MG63 (cell line): ENCODE measurements around the gene KRTAP10-4. TPM values are rescaled to one million over a fixed set of nuclear protein-coding genes. Genes with fewer than 3 reads are reported as not detected.
"Not testable (repeated sequence)": the region's sequence is repeated elsewhere in the genome, so short reads cannot be mapped to it uniquely, and the experiment has no call there.

Experiments used
- DNase-seq: peaks from one replicate; pipeline ENCODE4 v3.0.0-alpha.2; 2020
- H3K27me3 ChIP-seq: fragments of 250-450 bp; sonication (Bioruptor Pico); 2 replicates; pipeline ENCODE4 v1.5.1; 2020; ENCODE audit warnings: mild to moderate bottlenecking, moderate library complexity
- H3K36me3 ChIP-seq: fragments of 250-450 bp; sonication (Bioruptor Pico); 2 replicates; pipeline ENCODE4 v1.5.1; 2020; ENCODE audit warnings: mild to moderate bottlenecking, moderate library complexity
- H3K4me3 ChIP-seq: fragments of 250-450 bp; sonication (Bioruptor Pico); 2 replicates; pipeline ENCODE4 v1.5.1; 2020; ENCODE audit warnings: mild to moderate bottlenecking, moderate library complexity
- H3K9me3 ChIP-seq: fragments of 250-450 bp; sonication (Bioruptor Pico); 2 replicates; pipeline ENCODE4 v1.5.1; 2020; ENCODE audit warnings: mild to moderate bottlenecking, moderate library complexity
- total RNA-seq: library from RNA; depleted of rRNA; stranded (reverse); fragments of >200 nt; shearing (Covaris generic); gene quantifications from 2 replicates; pipeline ENCODE4 v1.2.3, GENCODE V29; 2014; ENCODE audit warnings: low replicate concordance

KRTAP10-4 gene
- total RNA-seq, 1 experiment from 2014 or later = not detected

DNA sequence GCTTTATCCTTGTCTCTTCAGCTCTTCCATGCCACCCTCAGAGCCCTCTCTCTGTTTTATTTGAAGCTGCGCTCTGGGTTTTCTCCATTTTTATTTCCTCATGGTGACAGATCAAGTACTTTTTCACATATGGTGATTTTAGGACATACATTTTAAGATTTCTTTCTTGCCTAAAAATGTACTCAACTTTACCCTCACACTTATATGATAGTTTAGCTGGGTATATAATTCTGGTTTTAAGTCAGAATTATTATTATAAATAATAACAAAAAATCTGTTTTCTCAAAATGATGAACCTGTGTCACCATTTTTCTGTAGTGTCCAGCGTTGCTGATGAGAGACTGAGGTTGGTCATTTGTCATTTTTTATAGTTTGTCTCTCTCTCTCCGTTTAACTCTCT is 7.6 kb downstream of the KRTAP10-4 start:
- Histone ChIP-seq H3K4me3 (no peak overlapping the region), H3K9me3 (peaks cover 28% of the 10 kb centered on the region), H3K27me3 (peaks cover 25% of the 10 kb centered on the region), H3K36me3 (no peaks in the 10 kb centered on the region)
- no peak for DNase-seq

DNA sequence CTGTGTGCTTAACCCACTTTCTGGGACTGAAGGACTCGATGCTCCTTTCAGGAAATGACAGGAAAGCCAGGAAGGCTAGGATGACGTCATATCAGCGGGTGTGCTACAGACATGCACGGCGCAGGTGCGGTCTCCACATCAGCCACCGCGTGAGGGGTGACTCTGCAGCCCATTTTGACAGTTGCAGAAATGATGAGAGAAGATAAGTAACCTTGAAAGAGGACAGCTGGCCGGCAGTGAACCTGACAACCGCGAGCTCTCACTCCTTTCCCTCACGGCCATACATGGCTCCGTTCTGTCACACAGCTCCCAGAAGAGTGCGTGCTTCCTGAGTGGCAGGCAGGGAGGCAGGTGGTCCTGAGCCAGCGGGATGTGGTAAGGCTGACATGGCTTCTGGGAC is 8.5 kb downstream of the KRTAP10-4 start:
- Histone ChIP-seq H3K9me3 (peaks cover 24% of the 10 kb centered on the region), H3K4me3 (no peak overlapping the region), H3K36me3 (no peaks in the 10 kb centered on the region), H3K27me3 (peaks cover 28% of the 10 kb centered on the region)
- no peak for DNase-seq

DNA sequence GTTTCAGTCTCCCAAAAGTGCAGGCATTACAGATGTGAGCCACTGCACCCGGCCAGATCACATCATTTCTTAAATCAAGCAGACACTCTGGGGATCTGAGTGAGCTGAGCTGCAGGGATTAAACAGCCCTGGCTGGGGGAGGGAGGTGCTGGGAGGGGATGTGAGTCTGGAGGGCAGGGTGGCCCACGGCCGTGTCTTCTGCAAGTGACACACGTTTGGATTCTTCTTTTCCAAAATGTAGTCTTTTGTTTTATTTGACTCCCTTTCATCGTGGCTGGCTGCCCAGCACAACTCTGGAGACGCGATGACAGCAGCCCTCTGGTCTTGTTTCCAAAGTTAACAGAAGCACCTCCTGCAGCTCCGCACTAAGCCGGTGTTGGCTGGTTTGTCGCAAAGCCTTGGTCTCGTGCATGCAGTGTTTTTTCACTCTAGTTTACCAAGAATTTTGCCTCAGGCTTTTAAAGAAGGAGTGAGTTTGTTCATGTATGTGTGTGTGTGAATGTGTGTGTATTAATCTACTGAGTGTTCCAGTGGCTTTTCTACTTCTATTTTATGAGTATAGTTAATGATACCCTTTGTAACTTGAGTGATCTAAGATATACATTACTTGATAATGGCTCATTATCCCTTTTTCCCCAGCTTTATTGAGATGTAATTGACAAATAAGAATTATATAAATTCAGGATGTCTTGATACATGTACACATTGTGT is 9.7 kb downstream of the KRTAP10-4 start:
- Histone ChIP-seq H3K36me3 (no peaks in the 10 kb centered on the region), H3K27me3 (peaks cover 28% of the 10 kb centered on the region), H3K9me3 (peaks cover 17% of the 10 kb centered on the region), H3K4me3 (no peak overlapping the region)
- DNase-seq = peak; percentile 74

DNA sequence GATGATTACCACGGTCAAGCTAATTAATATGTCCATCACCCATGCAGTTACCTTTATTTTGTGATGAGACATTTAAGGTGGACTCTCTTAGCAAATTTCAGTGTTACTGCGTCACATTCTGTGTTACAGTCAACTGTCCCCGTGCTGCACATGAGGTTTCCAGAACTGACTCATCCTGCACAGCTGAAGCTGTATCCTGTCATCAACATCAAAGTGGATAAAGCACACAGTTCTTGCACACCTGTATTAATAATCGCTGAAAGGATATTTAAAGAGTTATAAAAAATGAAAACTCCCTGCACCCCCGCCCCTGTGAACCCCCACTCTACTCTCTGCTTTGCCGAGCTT is 10.2 kb downstream of the KRTAP10-4 start:
- Histone ChIP-seq H3K27me3 (peaks cover 28% of the 10 kb centered on the region), H3K4me3 (no peak overlapping the region), H3K9me3 (peaks cover 15% of the 10 kb centered on the region), H3K36me3 (no peaks in the 10 kb centered on the region)
- no peak for DNase-seq

DNA sequence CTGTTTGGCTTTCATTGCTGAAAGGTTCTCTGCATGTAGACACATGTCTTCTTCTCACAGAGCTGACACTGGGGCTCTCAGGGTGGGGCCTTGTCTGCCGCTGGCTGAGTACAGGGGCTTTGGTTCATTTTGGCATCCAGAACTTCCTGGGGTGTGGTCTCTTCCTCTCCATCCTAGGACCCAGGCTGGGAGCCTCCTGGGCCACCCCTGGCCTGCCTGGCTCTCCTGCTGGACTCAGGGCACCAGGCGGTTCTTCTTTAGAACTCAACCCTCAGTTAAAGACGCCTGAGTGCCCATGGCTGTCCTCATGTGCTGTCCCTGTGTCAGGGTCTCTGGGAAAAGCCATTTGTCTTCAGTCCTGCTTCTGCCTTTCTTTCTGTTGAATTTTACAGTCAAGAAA is 12.4 kb downstream of the KRTAP10-4 start:
- H3K4me3 ChIP-seq = no peak overlapping the region
- no peaks in the 10 kb centered on the region for H3K36me3 ChIP-seq
- DNase-seq = no peak
- peaks cover 13% of the 10 kb centered on the region for H3K9me3 ChIP-seq
- peaks cover 28% of the 10 kb centered on the region for H3K27me3 ChIP-seq

DNA sequence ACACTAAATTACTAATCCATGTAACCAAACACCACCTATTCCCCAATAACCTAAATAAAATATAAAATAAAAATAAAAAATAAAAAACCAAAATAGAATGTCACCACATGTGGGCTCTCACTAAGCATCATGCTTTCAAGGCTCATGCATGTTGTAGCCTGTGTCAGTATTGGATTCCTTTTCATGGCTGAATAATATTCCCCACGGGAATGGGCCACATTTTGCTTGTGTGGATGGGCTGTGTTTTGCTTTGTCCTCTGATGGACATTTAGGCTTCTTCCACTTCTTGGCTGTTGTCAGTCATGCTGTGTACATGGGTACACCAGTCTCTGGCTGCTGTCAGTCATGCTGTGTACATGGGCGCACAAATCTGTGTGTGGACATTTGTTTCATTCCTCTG is 15.6 kb downstream of the KRTAP10-4 start:
- Histone ChIP-seq H3K27me3 (peaks cover 23% of the 10 kb centered on the region), H3K4me3 (no peak overlapping the region), H3K36me3 (no peaks in the 10 kb centered on the region), H3K9me3 (no peaks in the 10 kb centered on the region; the same call in 1 of the 2 replicates)
- DNase-seq = no peak

DNA sequence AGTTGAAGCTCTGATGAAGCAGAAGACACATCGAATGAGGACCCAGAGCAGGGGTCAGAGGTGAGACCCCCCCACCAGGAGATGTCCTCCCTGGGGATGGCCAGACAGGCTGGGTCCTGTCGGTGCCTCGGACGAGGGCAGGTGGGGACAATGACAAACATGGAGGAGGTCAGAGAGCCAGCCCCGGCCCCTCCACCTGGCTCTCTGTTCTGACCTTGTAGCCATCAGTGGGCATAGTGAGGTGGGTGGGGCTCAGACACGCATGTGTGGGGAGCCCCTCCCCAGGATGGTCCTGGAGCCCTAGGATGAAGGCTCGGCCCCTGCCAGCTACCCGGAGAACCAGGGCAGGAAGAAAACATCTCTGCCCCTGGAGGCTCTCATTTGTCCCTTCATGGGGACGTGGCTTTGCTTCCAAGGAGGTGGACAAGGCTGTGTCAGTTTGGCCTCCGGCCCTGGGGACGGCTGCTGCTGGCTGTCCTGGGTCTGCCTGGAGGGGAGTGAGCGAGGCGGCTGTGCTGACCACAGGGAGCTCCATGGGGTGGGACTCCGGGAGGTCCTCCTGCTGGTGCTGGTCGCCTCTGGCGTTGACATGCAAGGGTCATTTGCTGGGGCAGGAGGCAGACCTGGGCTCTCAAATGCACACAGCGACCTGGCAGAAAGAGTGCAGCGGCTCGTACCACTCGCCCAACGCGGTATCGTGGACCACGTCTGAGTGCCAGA is 16.2 kb downstream of the KRTAP10-4 start:
- no peaks in the 10 kb centered on the region; the same call in 1 of the 2 replicates for H3K9me3 ChIP-seq
- no peaks in the 10 kb centered on the region for H3K36me3 ChIP-seq
- H3K4me3 ChIP-seq = no peak overlapping the region
- peaks cover 17% of the 10 kb centered on the region for H3K27me3 ChIP-seq
- DNase-seq = no peak

DNA sequence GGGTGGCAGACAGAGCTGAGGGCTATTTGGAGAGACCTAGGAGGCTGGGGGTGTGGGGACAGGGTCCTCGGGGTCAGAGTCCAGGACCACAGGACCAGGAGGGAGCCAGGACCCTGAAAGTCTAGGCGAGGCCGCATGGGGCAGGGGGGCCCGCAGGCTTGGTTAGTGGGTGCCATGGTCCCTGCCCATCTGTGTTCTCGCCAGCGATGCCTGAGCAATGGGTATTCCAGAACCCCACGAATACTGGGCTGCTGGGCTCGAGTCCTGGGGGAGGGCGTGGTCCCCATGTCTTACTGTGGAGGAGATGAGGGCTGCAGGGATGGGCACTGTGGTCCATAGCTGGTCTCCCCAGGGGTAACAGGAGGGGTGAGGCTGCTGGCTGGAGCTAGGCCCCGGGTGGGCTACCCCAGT is 16.8 kb downstream of the KRTAP10-4 start:
- Histone ChIP-seq H3K9me3 (no peaks in the 10 kb centered on the region; the same call in 1 of the 2 replicates), H3K27me3 (peaks cover 12% of the 10 kb centered on the region), H3K36me3 (no peaks in the 10 kb centered on the region), H3K4me3 (no peak overlapping the region)
- no peak for DNase-seq

DNA sequence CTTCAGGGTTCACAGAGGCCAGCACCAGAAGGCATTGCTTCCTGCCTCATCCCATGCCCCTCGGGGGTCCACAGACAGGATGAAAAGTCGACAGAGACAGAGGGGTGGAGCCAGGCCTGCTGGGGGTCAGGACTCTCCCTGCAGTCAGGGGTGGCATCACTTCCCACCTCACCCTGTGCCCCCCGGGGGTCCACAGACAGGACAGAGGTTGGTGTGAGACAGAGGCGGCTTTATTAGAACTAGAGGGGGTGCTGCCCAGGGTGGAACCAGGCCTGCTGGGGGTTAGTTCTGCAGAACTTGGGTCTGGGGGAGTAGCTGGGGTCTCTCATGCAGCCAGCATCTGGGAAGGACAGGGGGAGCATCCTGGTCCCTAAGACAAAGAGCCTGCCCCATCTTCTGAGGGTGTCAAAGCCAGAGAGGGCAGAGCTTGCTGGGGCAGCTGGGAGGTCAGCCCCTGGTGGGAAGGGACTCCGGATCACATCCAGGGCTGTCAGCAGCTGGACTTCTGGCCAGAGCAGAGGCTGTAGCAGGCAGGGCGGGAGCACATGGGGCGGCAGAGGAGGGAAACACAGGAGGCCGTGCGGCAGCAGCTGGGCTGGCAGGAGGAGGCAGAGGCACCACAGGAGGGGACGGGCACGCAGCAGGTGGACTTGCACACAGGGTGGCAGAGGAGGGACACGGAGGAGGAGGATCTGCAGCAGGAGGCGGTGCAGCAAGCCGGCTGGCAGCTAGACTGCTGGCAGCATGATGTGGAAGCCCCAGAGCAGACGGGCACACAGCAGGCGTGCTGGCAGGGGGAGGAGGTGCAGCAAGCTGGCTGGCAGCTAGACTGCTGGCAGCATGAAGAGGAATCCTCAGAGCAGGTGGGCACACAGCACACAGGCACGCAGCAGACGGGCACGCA is 17.6 kb downstream of the KRTAP10-4 start:
- peaks cover 11% of the 10 kb centered on the region; the same call in 1 of the 2 replicates for H3K27me3 ChIP-seq
- H3K36me3 ChIP-seq, DNase-seq, H3K9me3 ChIP-seq, H3K4me3 ChIP-seq: not testable (repeated sequence)

DNA sequence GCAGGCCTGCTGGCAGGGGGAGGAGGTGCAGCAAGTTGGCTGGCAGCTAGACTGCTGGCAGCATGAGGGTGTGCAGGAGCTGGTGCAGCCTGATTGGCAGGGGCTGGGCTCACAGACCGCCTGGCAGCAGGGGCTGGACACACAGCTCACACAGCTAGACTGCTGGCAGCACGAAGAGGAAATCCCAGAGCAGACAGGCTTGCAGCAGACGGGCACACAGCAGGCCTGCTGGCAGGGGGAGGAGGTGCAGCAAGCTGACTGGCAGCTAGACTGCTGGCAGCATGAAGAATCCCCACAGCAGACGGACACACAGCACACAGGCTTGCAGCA is 18.2 kb downstream of the KRTAP10-4 start:
- H3K9me3 ChIP-seq, H3K4me3 ChIP-seq, H3K36me3 ChIP-seq: not testable (repeated sequence)
- peaks cover 11% of the 10 kb centered on the region; the same call in 1 of the 2 replicates for H3K27me3 ChIP-seq
- DNase-seq = peak; percentile 89

DNA sequence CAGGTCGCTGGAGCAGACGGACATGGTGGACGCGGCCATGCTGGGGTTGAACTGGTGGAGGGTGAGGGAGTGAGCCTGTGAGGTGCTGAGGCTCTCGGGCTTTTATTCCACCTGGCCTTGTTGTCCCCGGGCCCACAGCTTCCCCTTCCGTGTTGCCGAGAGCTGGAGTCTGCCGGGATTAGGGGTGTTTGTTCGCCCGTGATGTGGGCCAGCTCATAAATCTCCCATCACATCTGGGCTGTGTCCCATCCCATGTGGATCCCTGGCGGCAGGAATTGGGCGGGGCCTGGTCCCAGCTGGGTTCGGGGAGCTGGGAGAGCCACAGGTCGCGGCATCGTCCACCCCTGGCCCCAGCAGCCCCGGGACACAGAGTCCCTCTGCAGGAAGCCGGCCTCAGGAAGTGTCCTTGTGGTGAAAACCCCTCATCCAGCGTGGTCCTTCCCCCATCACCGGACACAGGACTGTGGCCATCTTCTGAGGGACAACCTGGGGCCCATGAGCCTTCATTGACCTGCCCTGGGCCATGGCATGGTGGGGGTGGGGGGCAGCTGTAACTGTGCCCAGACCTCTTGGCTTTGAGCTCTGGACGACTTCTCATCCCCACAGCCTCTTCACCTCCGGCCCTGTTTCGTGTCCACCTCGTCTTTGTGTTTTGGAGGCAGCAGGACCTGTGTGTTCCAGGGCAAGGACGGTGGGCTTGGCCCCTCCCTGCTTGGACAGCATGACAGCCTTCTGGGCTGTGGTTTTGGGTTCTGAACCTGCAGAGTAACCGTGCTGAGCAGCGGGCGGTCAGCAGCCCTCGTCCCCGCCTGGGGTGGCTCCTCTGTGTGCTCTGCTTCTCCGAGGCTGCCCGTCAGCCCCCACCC is 19.1 kb downstream of the KRTAP10-4 start, which contains the start of gene KRTAP10-6:
KRTAP10-6 (minus strand) TSS at position 60 of the 866 bp plus-strand sequence; CDS start at position 39, 21 bp downstream.
- no peaks in the 10 kb centered on the region for H3K9me3 ChIP-seq
- H3K36me3 ChIP-seq = no peaks in the 10 kb centered on the region
- DNase-seq = no peak
- no peak within 1 kb of the TSS for H3K4me3 ChIP-seq
- H3K27me3 ChIP-seq = peaks cover 11% of the 10 kb centered on the region; the same call in 1 of the 2 replicates

DNA sequence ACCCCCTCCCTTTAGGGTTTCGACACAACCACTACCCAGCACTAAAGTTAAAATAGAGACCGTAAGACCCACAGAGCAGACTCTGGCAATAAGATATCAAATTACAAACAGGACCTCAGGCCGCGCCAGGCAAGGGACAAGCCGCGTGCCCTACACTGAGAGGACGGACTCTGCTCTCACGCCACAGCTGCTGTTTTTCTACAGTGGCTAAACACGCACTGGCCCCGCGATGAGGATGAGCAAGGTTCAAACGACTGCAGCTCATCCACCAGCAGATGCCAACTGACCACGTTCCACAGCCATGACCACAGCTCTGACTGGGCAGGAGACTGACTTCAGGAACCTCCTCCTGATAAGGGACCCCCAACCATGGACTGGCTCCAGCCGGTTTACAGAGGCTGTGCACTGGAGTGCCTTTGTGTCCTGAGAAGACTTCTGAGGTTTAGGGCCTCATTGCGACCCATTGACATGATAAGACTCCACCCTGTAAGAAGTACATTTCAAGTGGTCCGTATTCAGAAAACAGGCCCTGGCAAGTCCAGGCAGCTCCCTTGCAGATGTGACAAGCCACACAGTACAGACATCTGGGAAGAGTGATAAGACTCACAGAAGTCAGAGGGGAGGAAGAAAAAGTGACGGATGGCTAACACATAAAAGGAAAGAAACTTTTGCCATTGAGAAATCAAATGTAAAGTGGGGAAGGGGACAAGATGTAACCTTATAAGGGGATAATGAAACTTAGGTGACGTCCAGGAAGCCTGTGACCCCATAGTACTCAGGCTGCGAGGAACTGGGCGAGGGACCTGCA is 20.3 kb downstream of the KRTAP10-4 start:
- Histone ChIP-seq H3K9me3 (no peaks in the 10 kb centered on the region), H3K27me3 (peaks cover 11% of the 10 kb centered on the region; the same call in 1 of the 2 replicates), H3K36me3 (no peaks in the 10 kb centered on the region), H3K4me3 (no peak overlapping the region)
- no peak for DNase-seq

DNA sequence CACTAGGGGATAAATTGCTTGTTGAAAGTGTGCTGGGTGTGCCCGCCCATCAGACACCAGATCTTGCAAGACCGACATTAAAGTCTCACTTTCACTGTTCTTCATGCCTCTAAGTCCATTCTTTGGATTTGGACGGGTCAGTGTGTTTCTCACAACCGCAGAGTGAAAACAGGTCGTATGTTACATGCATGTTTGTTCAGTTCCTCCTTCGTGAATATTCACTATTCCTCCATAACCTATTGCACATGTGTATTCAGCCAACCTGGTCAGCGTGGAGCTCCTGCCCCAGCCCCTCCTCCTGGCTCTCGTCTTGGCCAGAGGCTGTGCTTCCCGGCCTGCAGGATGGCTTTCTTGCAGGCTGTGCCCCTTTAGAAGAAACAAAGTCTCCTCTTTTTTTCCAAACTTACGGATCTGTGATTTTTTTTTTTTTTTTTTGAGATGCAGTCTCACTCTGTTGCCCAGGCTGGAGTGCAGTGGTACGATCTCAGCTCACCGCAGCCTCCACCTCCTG is 20.9 kb downstream of the KRTAP10-4 start:
- Histone ChIP-seq H3K36me3 (no peaks in the 10 kb centered on the region), H3K4me3 (no peak overlapping the region), H3K27me3 (peaks cover 11% of the 10 kb centered on the region; the same call in 1 of the 2 replicates), H3K9me3 (no peaks in the 10 kb centered on the region)
- no peak for DNase-seq

DNA sequence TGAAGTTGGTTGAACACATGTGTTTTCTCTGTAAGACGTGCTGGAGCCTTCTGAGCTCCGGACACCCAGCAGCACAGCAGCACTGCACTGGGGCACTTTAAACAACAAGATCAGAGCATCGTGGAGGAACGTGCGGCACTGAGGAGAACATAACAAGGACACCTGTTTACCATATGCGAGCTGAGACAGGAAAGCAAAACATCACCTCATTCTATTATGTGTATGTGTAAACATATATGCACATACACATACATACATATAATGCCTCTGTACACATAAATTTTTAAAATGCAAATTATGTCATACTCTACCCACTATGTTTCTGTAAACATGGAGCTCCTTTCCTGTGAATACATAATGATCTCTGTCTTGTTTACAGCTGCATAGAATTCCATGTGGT is 22.0 kb downstream of the KRTAP10-4 start:
- Histone ChIP-seq H3K36me3 (no peaks in the 10 kb centered on the region), H3K27me3 (peaks cover 11% of the 10 kb centered on the region; the same call in 1 of the 2 replicates), H3K4me3 (no peak overlapping the region), H3K9me3 (no peaks in the 10 kb centered on the region)
- no peak for DNase-seq

DNA sequence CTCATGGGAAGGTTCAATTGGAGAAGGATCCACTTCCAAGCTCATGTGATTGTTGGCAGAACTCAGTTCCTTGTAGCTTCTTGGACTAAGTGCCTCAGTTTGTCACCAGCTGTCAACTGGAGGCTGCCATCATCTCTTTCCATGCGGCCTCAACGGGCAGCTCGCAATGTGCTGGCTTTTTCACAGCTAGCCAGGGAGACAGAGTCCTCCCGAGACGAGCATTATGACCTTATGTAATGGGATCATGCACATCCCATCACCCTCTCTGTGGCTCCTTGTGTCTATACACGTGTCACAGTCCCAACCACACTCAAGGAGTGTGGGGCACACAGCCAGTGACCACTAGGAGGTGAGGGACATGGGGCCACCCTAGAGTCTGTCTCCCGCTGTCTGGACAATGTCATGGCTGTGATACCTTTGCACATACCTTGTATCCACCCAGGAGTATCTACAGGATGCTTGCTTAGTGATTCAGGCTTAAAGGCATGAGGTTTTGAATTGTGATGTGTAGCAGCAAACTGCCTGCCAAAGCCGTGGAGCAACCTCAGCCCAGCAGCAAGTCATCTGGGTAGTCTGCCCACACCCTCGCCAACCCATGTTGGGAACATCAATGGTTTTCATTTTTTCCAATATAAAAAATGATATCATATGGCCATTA is 22.7 kb downstream of the KRTAP10-4 start:
- Histone ChIP-seq H3K36me3 (no peaks in the 10 kb centered on the region), H3K4me3 (no peak overlapping the region), H3K9me3 (no peaks in the 10 kb centered on the region), H3K27me3 (peaks cover 11% of the 10 kb centered on the region; the same call in 1 of the 2 replicates)
- DNase-seq = peak; percentile 61
